ENCODE results near the gene CNPPD1.

GRCh38 chr2:219214141-219214540 is 37.4 kb upstream of the CNPPD1 start:
- TF ChIP-seq CTCF (IDR thresholded peaks at IDR 0.05; ENCODE audit: low read depth, low read length, missing input control) (no peak), RAD21 (IDR thresholded peaks at IDR 0.05) (no peak), JUND (IDR thresholded peaks at IDR 0.05) (no peak), NR2F2 (IDR thresholded peaks at IDR 0.05) (no peak)

All from liver (tissue), 3 donors.